ENCODE data around the gene ZNF438.

The ZNF438 gene

DNA sequence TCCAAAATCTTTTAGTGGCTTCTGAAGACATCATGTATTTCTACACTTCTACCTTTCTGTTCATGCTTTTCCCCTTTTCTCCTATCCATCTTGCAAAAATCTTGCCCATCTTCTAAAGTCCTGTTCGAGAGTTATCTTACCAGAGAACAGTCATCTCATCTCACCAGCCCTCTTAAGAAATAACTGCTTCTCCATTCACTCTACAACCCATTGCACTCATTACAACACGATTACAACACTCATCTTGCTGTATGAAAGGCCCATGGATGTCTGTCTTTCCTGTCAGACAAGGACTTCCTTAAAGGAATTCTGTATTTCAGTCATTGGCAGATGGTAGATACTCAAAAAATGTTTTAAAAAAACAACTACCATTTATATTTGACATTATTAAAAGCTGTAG is 30.8 kb downstream of the ZNF438 start:
- no peak overlapping the region for H3K56ac ChIP-seq (ENCODE audit: low read length)
- no peaks in the 10 kb centered on the region for H3K27me3 ChIP-seq (ENCODE audit: insufficient read depth, low read length, poor library complexity)
- no peak overlapping the region for H3K27ac ChIP-seq (ENCODE audit: low read depth, low read length)
- H4K5ac ChIP-seq (ENCODE audit: low read length), result no peak overlapping the region
- no peak for DNase-seq
- no peak overlapping the region for H3K9ac ChIP-seq (ENCODE audit: low read length)
- no CpG with 5 or more reads among the region's 2 CpGs for WGBS (ENCODE audit: extremely low coverage, insufficient coverage, low lambda C conversion rate)
- H3K79me1 ChIP-seq (ENCODE audit: low read length), result no peaks in the 10 kb centered on the region
- H2BK120ac ChIP-seq (ENCODE audit: low read depth, low read length), result no peak overlapping the region
- no peak overlapping the region for H3K23ac ChIP-seq (ENCODE audit: low read length)
- no peaks in the 10 kb centered on the region for H3K36me3 ChIP-seq (ENCODE audit: control insufficient read depth, insufficient read depth, low read length)
- no peak overlapping the region for H3K4me2 ChIP-seq (ENCODE audit: low read length)
- no peak overlapping the region for H2BK5ac ChIP-seq (ENCODE audit: low read length)
- H3K18ac ChIP-seq (ENCODE audit: low read length), result no peak overlapping the region
- no peak overlapping the region for H3K4ac ChIP-seq (ENCODE audit: low read depth, low read length)
- H2AK5ac ChIP-seq (ENCODE audit: low read length), result no peak overlapping the region
- no peaks in the 10 kb centered on the region for H3K79me2 ChIP-seq (ENCODE audit: control insufficient read depth, insufficient read depth, low read length)
- H3K4me1 ChIP-seq (ENCODE audit: control insufficient read depth, low read depth, low read length), result peaks cover 5% of the 10 kb centered on the region
- H4K8ac ChIP-seq (ENCODE audit: low read depth, low read length), result no peak overlapping the region
- H2BK15ac ChIP-seq (replicated peaks; ENCODE audit: low read depth), result no peak overlapping the region
- H3K4me3 ChIP-seq (ENCODE audit: low read length), result no peak overlapping the region

DNA sequence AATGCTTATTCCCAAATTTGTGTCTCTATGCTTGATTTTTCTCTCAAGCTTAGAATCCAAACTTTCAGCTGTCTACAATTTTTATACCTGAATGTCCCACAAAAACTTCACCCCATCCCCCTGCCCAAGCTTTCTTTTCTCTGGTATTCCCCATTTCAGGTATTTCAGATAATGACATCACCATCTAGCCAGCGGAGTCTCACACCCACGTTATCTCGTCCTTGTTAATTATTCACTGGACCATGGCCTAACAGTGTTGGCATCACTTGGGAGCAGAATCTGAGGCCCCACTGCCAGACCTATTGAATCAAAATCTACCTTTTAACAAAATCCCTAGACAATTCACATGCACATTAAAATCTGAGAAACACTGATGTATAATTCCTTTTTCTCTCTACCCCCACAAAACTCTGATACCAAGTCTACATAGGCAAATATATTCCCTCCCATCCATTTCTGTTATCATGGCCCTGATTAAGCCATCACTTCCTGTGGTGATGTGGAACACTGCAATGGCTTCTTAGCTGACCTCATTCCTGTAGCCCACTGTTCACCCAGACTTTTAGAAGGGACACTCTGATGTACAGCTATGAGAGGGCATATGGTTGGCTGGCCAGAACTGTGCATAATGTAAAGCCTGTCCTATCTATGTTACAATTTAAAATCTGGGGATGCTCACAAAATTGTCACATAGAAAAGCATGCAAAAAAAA is 31.4 kb downstream of the ZNF438 start:
- Histone ChIP-seq H3K79me1 (ENCODE audit: low read length) (no peaks in the 10 kb centered on the region), H2BK5ac (ENCODE audit: low read length) (no peak overlapping the region), H2BK15ac (replicated peaks; ENCODE audit: low read depth) (no peak overlapping the region), H3K4me2 (ENCODE audit: low read length) (no peak overlapping the region), H4K5ac (ENCODE audit: low read length) (no peak overlapping the region), H3K56ac (ENCODE audit: low read length) (no peak overlapping the region), H4K8ac (ENCODE audit: low read depth, low read length) (no peak overlapping the region), H3K4ac (ENCODE audit: low read depth, low read length) (no peak overlapping the region), H3K4me3 (ENCODE audit: low read length) (no peak overlapping the region), H2BK120ac (ENCODE audit: low read depth, low read length) (no peak overlapping the region), H3K79me2 (ENCODE audit: control insufficient read depth, insufficient read depth, low read length) (no peaks in the 10 kb centered on the region), H3K36me3 (ENCODE audit: control insufficient read depth, insufficient read depth, low read length) (no peaks in the 10 kb centered on the region), H3K4me1 (ENCODE audit: control insufficient read depth, low read depth, low read length) (peaks cover 5% of the 10 kb centered on the region), H3K23ac (ENCODE audit: low read length) (no peak overlapping the region), H2AK5ac (ENCODE audit: low read length) (no peak overlapping the region), H3K18ac (ENCODE audit: low read length) (no peak overlapping the region), H3K27ac (ENCODE audit: low read depth, low read length) (no peak overlapping the region), H3K9ac (ENCODE audit: low read length) (no peak overlapping the region), H3K27me3 (ENCODE audit: insufficient read depth, low read length, poor library complexity) (no peaks in the 10 kb centered on the region)
- DNase-seq, result peak; percentile 82
- WGBS (ENCODE audit: extremely low coverage, insufficient coverage, low lambda C conversion rate), result no CpG with 5 or more reads among the region's 3 CpGs

DNA sequence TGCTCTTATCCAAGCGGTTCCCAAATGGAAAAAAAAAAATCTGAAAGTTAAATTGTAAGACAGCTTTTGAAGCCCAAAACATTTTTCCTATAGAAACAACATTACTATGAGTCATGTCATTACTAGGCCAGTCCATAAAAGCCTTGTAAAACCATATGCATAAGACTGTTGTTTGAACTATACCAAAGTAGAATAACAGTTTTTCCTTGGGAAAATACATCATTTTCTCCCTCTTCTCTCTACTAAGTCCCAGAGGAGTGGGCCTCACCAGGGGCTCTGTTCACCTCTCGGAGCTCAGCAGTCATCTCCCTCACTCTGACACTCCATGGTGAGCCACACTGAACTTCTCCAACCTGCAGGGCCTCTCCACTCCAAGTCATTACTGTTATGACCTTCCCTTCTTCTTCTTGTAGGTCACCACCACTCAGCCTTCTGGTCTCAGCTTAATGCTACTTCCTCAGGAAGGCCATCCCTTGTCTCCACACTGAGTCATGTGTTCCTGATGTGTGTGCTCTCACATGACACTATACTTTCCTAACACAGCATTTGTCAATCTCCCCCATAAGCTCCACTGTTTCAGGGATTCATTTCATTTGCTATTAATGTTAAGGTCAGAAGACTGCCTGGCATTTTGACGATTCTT is 32.5 kb downstream of the ZNF438 start:
- no peak for DNase-seq
- no CpG with 5 or more reads among the region's 3 CpGs for WGBS (ENCODE audit: extremely low coverage, insufficient coverage, low lambda C conversion rate)
- Histone ChIP-seq H3K27ac (ENCODE audit: low read depth, low read length) (no peak overlapping the region), H4K8ac (ENCODE audit: low read depth, low read length) (no peak overlapping the region), H3K4me1 (ENCODE audit: control insufficient read depth, low read depth, low read length) (peaks cover 2% of the 10 kb centered on the region), H3K23ac (ENCODE audit: low read length) (no peak overlapping the region), H3K56ac (ENCODE audit: low read length) (no peak overlapping the region), H2AK5ac (ENCODE audit: low read length) (no peak overlapping the region), H2BK120ac (ENCODE audit: low read depth, low read length) (no peak overlapping the region), H2BK5ac (ENCODE audit: low read length) (no peak overlapping the region), H3K27me3 (ENCODE audit: insufficient read depth, low read length, poor library complexity) (no peaks in the 10 kb centered on the region), H3K36me3 (ENCODE audit: control insufficient read depth, insufficient read depth, low read length) (no peaks in the 10 kb centered on the region), H3K4me3 (ENCODE audit: low read length) (no peak overlapping the region), H3K9ac (ENCODE audit: low read length) (no peak overlapping the region), H3K4ac (ENCODE audit: low read depth, low read length) (no peak overlapping the region), H3K79me1 (ENCODE audit: low read length) (no peaks in the 10 kb centered on the region), H3K18ac (ENCODE audit: low read length) (no peak overlapping the region), H2BK15ac (replicated peaks; ENCODE audit: low read depth) (no peak overlapping the region), H3K4me2 (ENCODE audit: low read length) (no peak overlapping the region), H3K79me2 (ENCODE audit: control insufficient read depth, insufficient read depth, low read length) (no peaks in the 10 kb centered on the region), H4K5ac (ENCODE audit: low read length) (no peak overlapping the region)

DNA sequence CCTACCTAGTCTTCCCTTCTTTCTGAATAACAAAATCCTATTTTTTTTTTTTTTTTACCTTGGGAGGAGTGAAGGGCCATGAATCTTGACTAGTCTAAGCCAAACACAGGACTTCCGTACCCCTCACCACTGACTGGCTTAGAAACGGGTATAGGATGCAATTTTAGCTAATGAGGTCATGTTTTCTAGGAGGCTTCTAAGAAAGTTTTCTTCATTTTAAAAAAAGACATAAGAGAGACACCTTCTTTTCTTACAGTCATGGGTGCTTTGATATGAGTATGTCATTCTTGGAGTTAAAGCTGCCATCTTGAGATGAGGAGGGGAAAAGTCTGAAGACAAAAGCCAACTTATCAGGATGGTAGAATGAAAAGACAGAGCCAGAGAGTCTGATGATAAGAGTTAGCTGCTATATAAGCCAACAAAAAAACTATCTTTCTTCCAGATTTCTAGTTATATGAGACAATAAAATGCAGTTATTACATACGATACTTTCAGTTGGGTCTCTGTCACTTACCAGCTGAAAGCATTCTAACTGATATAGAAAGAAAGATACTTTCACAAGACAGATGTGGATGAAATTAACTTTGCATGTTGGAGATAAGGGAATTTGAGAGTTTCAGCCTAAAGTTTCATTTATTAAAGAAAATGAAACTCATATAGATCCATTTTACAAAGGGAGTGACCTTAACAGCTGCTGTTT is 34.0 kb downstream of the ZNF438 start:
- no peak overlapping the region for H3K18ac ChIP-seq (ENCODE audit: low read length)
- no peaks in the 10 kb centered on the region for H3K79me1 ChIP-seq (ENCODE audit: low read length)
- H2BK120ac ChIP-seq (ENCODE audit: low read depth, low read length), result no peak overlapping the region
- H3K36me3 ChIP-seq (ENCODE audit: control insufficient read depth, insufficient read depth, low read length), result no peaks in the 10 kb centered on the region
- H2AK5ac ChIP-seq (ENCODE audit: low read length), result no peak overlapping the region
- H3K56ac ChIP-seq (ENCODE audit: low read length), result no peak overlapping the region
- no peak overlapping the region for H3K27ac ChIP-seq (ENCODE audit: low read depth, low read length)
- no peaks in the 10 kb centered on the region for H3K79me2 ChIP-seq (ENCODE audit: control insufficient read depth, insufficient read depth, low read length)
- no peak overlapping the region for H3K23ac ChIP-seq (ENCODE audit: low read length)
- no peak overlapping the region for H4K5ac ChIP-seq (ENCODE audit: low read length)
- no peak overlapping the region for H3K9ac ChIP-seq (ENCODE audit: low read length)
- no peak for DNase-seq
- no peak overlapping the region for H4K8ac ChIP-seq (ENCODE audit: low read depth, low read length)
- peaks cover 2% of the 10 kb centered on the region for H3K4me1 ChIP-seq (ENCODE audit: control insufficient read depth, low read depth, low read length)
- no peak overlapping the region for H3K4ac ChIP-seq (ENCODE audit: low read depth, low read length)
- H2BK5ac ChIP-seq (ENCODE audit: low read length), result no peak overlapping the region
- H2BK15ac ChIP-seq (replicated peaks; ENCODE audit: low read depth), result no peak overlapping the region
- H3K27me3 ChIP-seq (ENCODE audit: insufficient read depth, low read length, poor library complexity), result no peaks in the 10 kb centered on the region
- no CpG with 5 or more reads among the region's 3 CpGs for WGBS (ENCODE audit: extremely low coverage, insufficient coverage, low lambda C conversion rate)
- H3K4me2 ChIP-seq (ENCODE audit: low read length), result no peak overlapping the region
- H3K4me3 ChIP-seq (ENCODE audit: low read length), result no peak overlapping the region

DNA sequence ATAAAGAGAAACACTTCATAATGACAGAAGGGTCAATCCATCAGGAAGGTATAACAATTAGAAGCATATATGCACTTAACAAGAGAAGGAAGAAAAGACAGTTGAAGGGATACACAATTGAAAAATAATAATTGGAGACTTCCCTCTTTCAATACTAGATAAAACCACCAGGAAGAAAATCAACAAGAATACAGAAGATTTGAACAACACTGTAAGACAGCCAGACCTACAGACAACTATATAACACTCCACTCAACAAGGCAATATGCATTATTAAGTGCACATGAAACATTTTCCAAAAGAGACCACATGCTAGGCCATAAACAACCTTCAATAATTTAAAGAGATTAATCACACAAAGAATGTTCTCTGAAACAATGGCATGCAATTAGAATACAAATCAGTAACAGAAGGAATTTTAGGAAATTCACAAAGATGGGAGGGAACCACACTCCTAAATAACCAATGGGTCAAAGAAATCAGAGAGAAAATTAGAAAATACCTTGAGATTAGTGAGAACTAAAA is 35.1 kb downstream of the ZNF438 start:
- Histone ChIP-seq H3K79me1 (ENCODE audit: low read length) (no peaks in the 10 kb centered on the region), H3K27me3 (ENCODE audit: insufficient read depth, low read length, poor library complexity) (no peaks in the 10 kb centered on the region), H2AK5ac (ENCODE audit: low read length) (no peak overlapping the region), H2BK5ac (ENCODE audit: low read length) (no peak overlapping the region), H2BK15ac (replicated peaks; ENCODE audit: low read depth) (no peak overlapping the region), H2BK120ac (ENCODE audit: low read depth, low read length) (no peak overlapping the region), H3K4me1 (ENCODE audit: control insufficient read depth, low read depth, low read length) (peaks cover 2% of the 10 kb centered on the region), H3K23ac (ENCODE audit: low read length) (no peak overlapping the region), H4K8ac (ENCODE audit: low read depth, low read length) (no peak overlapping the region), H3K79me2 (ENCODE audit: control insufficient read depth, insufficient read depth, low read length) (no peaks in the 10 kb centered on the region), H3K4me3 (ENCODE audit: low read length) (no peak overlapping the region), H3K9ac (ENCODE audit: low read length) (no peak overlapping the region), H3K27ac (ENCODE audit: low read depth, low read length) (no peak overlapping the region), H3K36me3 (ENCODE audit: control insufficient read depth, insufficient read depth, low read length) (no peaks in the 10 kb centered on the region), H3K4me2 (ENCODE audit: low read length) (no peak overlapping the region), H3K56ac (ENCODE audit: low read length) (no peak overlapping the region), H3K18ac (ENCODE audit: low read length) (no peak overlapping the region), H4K5ac (ENCODE audit: low read length) (no peak overlapping the region), H3K4ac (ENCODE audit: low read depth, low read length) (no peak overlapping the region)
- DNase-seq, result no peak

Measured in mesendoderm (in vitro differentiated cells).